Thyroid gland (tissue), 4 donors: ENCODE results near the gene ZNF506. TPM values are rescaled to one million over a fixed set of nuclear protein-coding genes. Genes with fewer than 3 reads are reported as not detected.
"Not testable (repeated sequence)": the region's sequence is repeated elsewhere in the genome, so short reads cannot be mapped to it uniquely, and the experiment has no call there.

Source experiments
- DNase-seq, 2 donors: peaks; one replicate each; pipeline ENCODE4 v3.0.0-alpha.2; 2019
- H3K27ac ChIP-seq, 3 donors: fragments of 200-600 bp; sonication (generic); 1 replicate in 2 of 3; 2 replicates in 1 of 3; pipeline ENCODE4 v1.5.1; 2016 to 2019; ENCODE audit warnings: mild to moderate bottlenecking in 1 of 3, moderate library complexity in 1 of 3
- H3K27me3 ChIP-seq: fragments of 200-600 bp; sonication (generic); one replicate; pipeline ENCODE4 v1.5.1; 2019
- H3K36me3 ChIP-seq, 2 donors: fragments of 200-600 bp; sonication (generic); one replicate each; pipeline ENCODE4 v1.5.1; 2016 to 2019
- H3K4me1 ChIP-seq, 2 donors: fragments of 200-600 bp; sonication (generic); one replicate each; pipeline ENCODE4 v1.5.1; 2017 to 2019
- H3K4me3 ChIP-seq, 3 donors: fragments of 200-600 bp; sonication (generic); replicated peaks in 1 of 3; 1 replicate in 2 of 3; 2 replicates in 1 of 3; pipeline ENCODE4 v1.5.1; 2016; ENCODE audit warnings: mild to moderate bottlenecking in 1 of 3
- H3K9me3 ChIP-seq: fragments of 200-600 bp; sonication (generic); one replicate; pipeline ENCODE4 v1.5.1; 2017
- CTCF ChIP-seq, 6 experiments: fragments of 200-600 bp in 3 of 6; fragments of 450-650 bp in 3 of 6; sonication (generic) in 3 of 6; IDR thresholded peaks; one replicate each; pipeline ENCODE4 v1.5.1; 2016 to 2019; ENCODE audit warnings: antibody characterized with exemption in 6 of 6, mild to moderate bottlenecking in 2 of 6, inconsistent platforms in 1 of 6, moderate library complexity in 1 of 6
- POLR2A ChIP-seq, 2 donors: fragments of 450-650 bp; IDR thresholded peaks; one replicate each; pipeline ENCODE4 v1.6.1; 2017; ENCODE audit warnings: antibody characterized with exemption in 2 of 2, mild to moderate bottlenecking in 2 of 2, moderate library complexity in 1 of 2
- WGBS, 2 donors: methylation state at CpG; one replicate each; pipeline ENCODE4 v1.1.5; 2017; 5-methylcytosine and 5-hydroxymethylcytosine counted together
- intact Hi-C: fragments of 100-400 bp; cut with DNase I; formaldehyde crosslinking; loops from one replicate; pipeline ENCODE4 v1.15.1; 2023
- total RNA-seq, 4 donors: library from RNA; depleted of rRNA; stranded (reverse); fragments of >200 nt; gene quantifications; one replicate each; pipeline ENCODE4 v1.2.3, GENCODE V29; 2016

The ZNF506 gene
- total RNA-seq, 4 donors from 2014 or later: 57.9 to 112 (median 76.5) TPM

- Histone ChIP-seq H3K9me3 (no peaks in the 10 kb centered on the region), H3K4me1 (no peaks in the 10 kb centered on the region), H3K4me3 (no peak overlapping the region), H3K27ac (no peak overlapping the region), H3K27me3 (no peaks in the 10 kb centered on the region), H3K36me3 (no peaks in the 10 kb centered on the region)
- WGBS, 2 donors: 76 to 84% methylated on average over 8 to 11 of the region's 15 CpGs
- DNase-seq: no peak
- intact Hi-C loops: no loop called here
- no peak for TF ChIP-seq POLR2A (IDR thresholded peaks at IDR 0.05)
- TF ChIP-seq CTCF (IDR thresholded peaks at IDR 0.05): no peak
Measured at GRCh38 chr19:19746286-19747213, 75.0 kb downstream of the ZNF506 start.

GRCh38 chr19:19745496-19746285 lies 75.9 kb downstream of the ZNF506 start:
- Histone ChIP-seq H3K27me3 (no peaks in the 10 kb centered on the region), H3K27ac (no peak overlapping the region), H3K36me3 (no peaks in the 10 kb centered on the region), H3K4me3 (no peak overlapping the region), H3K4me1 (no peaks in the 10 kb centered on the region), H3K9me3 (no peaks in the 10 kb centered on the region)
- DNase-seq: no peak
- TF ChIP-seq POLR2A (IDR thresholded peaks at IDR 0.05) (no peak), CTCF (IDR thresholded peaks at IDR 0.05) (no peak)
- 57 to 68% methylated on average over 11 of the region's 17 CpGs for WGBS, 2 donors
- intact Hi-C loops: no loop called here

- WGBS, 2 donors: 91% methylated on average over 12 to 17 of the region's 17 CpGs
- TF ChIP-seq POLR2A (IDR thresholded peaks at IDR 0.05): no peak
- TF ChIP-seq CTCF (IDR thresholded peaks at IDR 0.05): no peak
- Histone ChIP-seq H3K9me3 (no peaks in the 10 kb centered on the region), H3K27ac (no peak overlapping the region), H3K36me3 (no peaks in the 10 kb centered on the region), H3K4me3 (no peak overlapping the region), H3K27me3 (no peaks in the 10 kb centered on the region), H3K4me1 (no peaks in the 10 kb centered on the region)
- no peak for DNase-seq
- intact Hi-C loops: no loop called here
Measured at GRCh38 chr19:19744641-19745040, 76.9 kb downstream of the ZNF506 start.

GRCh38 chr19:19743921-19744320 lies 77.6 kb downstream of the ZNF506 start:
- intact Hi-C loops: not testable (repeated sequence)

GRCh38 chr19:19743176-19743575 lies 78.4 kb downstream of the ZNF506 start:
- intact Hi-C loops: no loop called here
- Histone ChIP-seq H3K4me3 (no peak overlapping the region), H3K36me3 (no peaks in the 10 kb centered on the region), H3K9me3 (no peaks in the 10 kb centered on the region), H3K27ac (no peak overlapping the region), H3K27me3 (no peaks in the 10 kb centered on the region), H3K4me1 (no peaks in the 10 kb centered on the region)
- 86% methylated on average over 6 of the region's 6 CpGs for WGBS, 2 donors
- TF ChIP-seq POLR2A (IDR thresholded peaks at IDR 0.05) (no peak), CTCF (IDR thresholded peaks at IDR 0.05) (no peak)
- no peak for DNase-seq

More at GRCh38 chr19:19743921-19744320, 77.6 kb downstream of the ZNF506 start:
- H3K36me3 ChIP-seq, H3K4me3 ChIP-seq, H3K27ac ChIP-seq, H3K9me3 ChIP-seq, H3K27me3 ChIP-seq, DNase-seq, H3K4me1 ChIP-seq: not testable (repeated sequence)
- WGBS, 2 donors: 82 to 87% methylated on average over 5 to 6 of the region's 6 CpGs
